BJ (cell line): ENCODE results near the gene TMEM132C. TPM values are rescaled to one million over a fixed set of nuclear protein-coding genes. Genes with fewer than 3 reads are reported as not detected.

Experiments used
- CTCF ChIA-PET: fragments of 350-600 bp; formaldehyde crosslinking; extraction: SDS; loops from one replicate; lab custom pipeline; 2021; ENCODE audit warnings: antibody characterized with exemption, inconsistent platforms; lab: Yijun Ruan, JAX
- POLR2A ChIA-PET: fragments of 300-600 bp; sonication (Branson Sonifier 250); formaldehyde crosslinking; extraction: SDS; loops from one replicate; lab custom pipeline; 2021; ENCODE audit warnings: antibody characterized with exemption; lab: Charles Lee
- DNase-seq: peaks from one replicate; pipeline ENCODE4 v3.0.0-alpha.2; 2011; ENCODE audit warnings: low read depth
- H3K27me3 ChIP-seq: 2 replicates; pipeline ENCODE4 v1.6.0; 2011; ENCODE audit warnings: low read length; ENCODE audit not compliant: control insufficient read depth, insufficient read depth
- H3K36me3 ChIP-seq: 2 replicates; pipeline ENCODE4 v1.5.1; 2011; ENCODE audit warnings: low read length; ENCODE audit not compliant: control insufficient read depth, insufficient read depth
- H3K4me3 ChIP-seq: 2 replicates; pipeline ENCODE4 v1.5.1; 2011; ENCODE audit warnings: low read depth, mild to moderate bottlenecking, control low read depth, low read length
- CTCF ChIP-seq: IDR thresholded peaks from 2 replicates; pipeline ENCODE4 v1.5.1; 2011; ENCODE audit warnings: low read depth, mild to moderate bottlenecking, control low read depth, inconsistent platforms, low read length, moderate library complexity; ENCODE audit not compliant: insufficient read depth
- polyA plus RNA-seq: library from polyadenylated mRNA; depleted of rRNA; stranded (reverse); fragments of >200 nt; gene quantifications from 2 replicates; pipeline ENCODE4 v1.2.3, GENCODE V29; 2011

TMEM132C gene
- polyA plus RNA-seq, 1 experiment = not detected

DNA sequence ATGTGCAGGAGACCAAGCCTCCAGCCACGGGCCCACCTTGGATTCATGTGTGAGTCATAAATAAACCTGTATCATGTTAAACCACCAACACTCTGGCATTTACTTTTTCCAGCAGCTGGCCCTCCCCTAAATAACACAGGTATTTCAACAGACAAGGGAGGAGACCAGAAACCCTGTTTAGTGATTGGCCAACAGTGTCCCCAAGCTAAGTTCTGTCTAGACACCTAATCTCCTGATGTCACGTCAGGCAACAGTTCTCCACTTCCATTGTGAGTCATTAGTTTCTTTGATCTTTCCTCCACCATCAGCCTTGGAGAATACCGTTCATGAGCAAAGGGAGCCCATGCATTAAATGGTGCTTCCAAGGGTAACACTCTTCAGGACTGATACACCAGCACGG, 196.9 kb downstream of the TMEM132C start:
- no peaks in the 10 kb centered on the region for H3K27me3 ChIP-seq
- no peak for DNase-seq
- no peak for TF ChIP-seq CTCF
- ChIA-PET POLR2A (no interaction called here), CTCF (no interaction called here)
- H3K4me3 ChIP-seq = no peak overlapping the region
- H3K36me3 ChIP-seq = no peaks in the 10 kb centered on the region

- CTCF ChIA-PET = no interaction called here
- Histone ChIP-seq H3K36me3 (no peaks in the 10 kb centered on the region), H3K4me3 (no peak overlapping the region), H3K27me3 (no peaks in the 10 kb centered on the region)
- TF ChIP-seq CTCF = no peak
- DNase-seq = no peak
- POLR2A ChIA-PET = no interaction called here
Measured at GRCh38 chr12:128467882-128468281, 200.9 kb downstream of the TMEM132C start.

DNA sequence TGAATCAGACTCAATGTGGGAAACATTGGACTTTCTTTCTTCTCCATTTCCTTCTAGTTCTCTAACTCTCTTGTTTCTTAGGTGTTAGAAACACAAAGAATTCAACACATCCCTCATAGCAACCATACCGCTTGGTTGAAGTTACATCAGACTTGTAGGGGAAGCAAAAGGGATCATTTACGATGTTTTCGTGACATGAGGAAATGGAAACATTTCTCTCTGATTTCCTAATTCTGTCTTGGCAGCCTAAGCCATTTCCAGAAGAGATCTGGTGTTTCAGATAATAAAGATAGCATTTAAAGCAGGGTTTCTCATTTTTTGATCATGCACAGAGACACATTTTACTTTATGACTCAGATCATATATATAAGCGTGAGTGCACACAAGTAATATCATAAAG, 202.0 kb downstream of the TMEM132C start:
- CTCF ChIA-PET = no interaction called here
- POLR2A ChIA-PET = no interaction called here
- H3K27me3 ChIP-seq = no peaks in the 10 kb centered on the region

DNA sequence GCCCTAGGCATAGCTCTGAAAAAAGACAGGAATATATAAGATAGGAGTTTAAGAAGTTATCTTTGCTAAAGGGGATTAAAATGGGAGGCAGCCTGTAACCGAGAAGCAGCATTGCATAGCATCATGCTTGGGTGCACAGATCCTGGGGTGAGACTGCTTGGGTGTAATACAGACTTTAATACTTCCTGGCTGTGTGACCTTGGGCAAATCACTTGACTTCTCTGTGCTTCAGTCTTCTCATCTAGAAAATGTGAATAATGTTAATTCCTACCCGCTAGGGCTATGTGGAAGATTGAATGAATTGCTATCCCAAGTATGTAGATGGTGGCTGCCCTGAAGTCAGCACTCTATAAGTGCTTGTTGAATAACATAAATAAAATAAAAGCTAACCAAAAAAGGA, 204.5 kb downstream of the TMEM132C start:
- CTCF ChIA-PET = no interaction called here
- Histone ChIP-seq H3K4me3 (no peak overlapping the region), H3K36me3 (no peaks in the 10 kb centered on the region), H3K27me3 (no peaks in the 10 kb centered on the region)
- POLR2A ChIA-PET = no interaction called here
- no peak for DNase-seq
- no peak for TF ChIP-seq CTCF

More for the DNA sequence above, 202.0 kb downstream of the TMEM132C start:
- DNase-seq = no peak
- no peaks in the 10 kb centered on the region for H3K36me3 ChIP-seq
- H3K4me3 ChIP-seq = no peak overlapping the region
- no peak for TF ChIP-seq CTCF

DNA sequence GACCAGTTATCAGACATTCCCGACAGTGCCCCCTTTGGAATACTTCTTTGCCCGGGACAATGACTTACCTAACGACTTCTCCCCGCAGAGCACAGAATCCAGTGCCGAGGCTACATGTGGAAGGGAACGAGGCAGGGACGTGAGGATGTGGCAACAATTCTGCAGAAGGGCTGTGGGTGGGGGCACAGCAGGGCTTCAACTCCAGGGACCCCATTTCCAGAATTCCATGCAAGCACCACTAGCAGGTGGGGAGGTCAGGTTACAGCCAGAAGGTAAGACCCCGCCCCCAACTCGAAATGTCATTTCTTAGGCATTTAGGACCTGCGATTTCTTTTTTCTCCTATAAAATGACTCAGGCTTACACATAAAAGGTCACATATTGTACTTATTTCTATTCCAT, 207.9 kb downstream of the TMEM132C start:
- ChIA-PET POLR2A (no interaction called here), CTCF (no interaction called here)
- no peaks in the 10 kb centered on the region for H3K36me3 ChIP-seq
- DNase-seq = no peak
- no peak overlapping the region for H3K4me3 ChIP-seq
- TF ChIP-seq CTCF = no peak
- no peaks in the 10 kb centered on the region for H3K27me3 ChIP-seq
